HepG2 (cell line): ENCODE results near the gene OR7G3. TPM values are rescaled to one million over a fixed set of nuclear protein-coding genes. Genes with fewer than 3 reads are reported as not detected.

Experiments used
- ATAC-seq: fragments of 200-7000 bp; cut with Tn5 transposase; 3 replicates; pipeline ENCODE4 v1.9.1; 2020; ENCODE audit warnings: mild to moderate bottlenecking, moderate library complexity
- Bru-seq: library from RNA; stranded (reverse); fragments of 400-500 nt; gene quantifications from one replicate; lab custom pipeline; 2021; lab: Mats Ljungman, UMichigan
- BruChase-seq, 2 experiments: library from RNA; stranded (reverse); fragments of 400-500 nt; gene quantifications; one replicate each; lab custom pipeline; 2021; lab: Mats Ljungman, UMichigan
- BruUV-seq: library from RNA; stranded (reverse); fragments of 400-500 nt; replicated peaks from 2 replicates; lab custom pipeline; 2021; lab: Mats Ljungman, UMichigan
- CTCF ChIA-PET: fragments of 300-600 bp; formaldehyde crosslinking; extraction: SDS; loops from one replicate; lab custom pipeline; 2021; ENCODE audit warnings: low total read pairs, inconsistent platforms, low intra/inter-chr PET ratio; lab: Yijun Ruan, JAX
- POLR2A ChIA-PET: fragments of 350-600 bp; sonication (Branson Sonifier 250); formaldehyde crosslinking; loops from one replicate; lab custom pipeline; 2020; ENCODE audit warnings: antibody characterized with exemption, inconsistent platforms; lab: Yijun Ruan, JAX
- DNase-seq: peaks from one replicate; pipeline ENCODE4 v3.0.0-alpha.2; 2015; ENCODE audit warnings: low spot score
- FAIRE-seq: peaks from 3 replicates; lab custom pipeline; 2011; peaks lifted over from hg19 to GRCh38; lab: Jason Lieb, UNC
- H2AFZ ChIP-seq: one replicate; pipeline ENCODE4 v1.6.1; 2011; ENCODE audit warnings: low read length, inconsistent platforms
- H3K27ac ChIP-seq: fragments of 300-600 bp; 3 replicates; pipeline ENCODE4 v1.8.0; 2011; ENCODE audit warnings: mixed run types, mild to moderate bottlenecking, mixed read lengths, low read length, inconsistent platforms; ENCODE audit not compliant: insufficient read depth; ENCODE audit errors: extremely low read length
- H3K27me3 ChIP-seq, 2 experiments: fragments of 200-600 bp in 1 of 2; 2 replicates in 1 of 2; 3 replicates in 1 of 2; pipeline versions ENCODE4 v1.6.0 to v1.8.0; 2011; ENCODE audit warnings: low read length in 2 of 2, mild to moderate bottlenecking in 2 of 2, moderate library complexity in 2 of 2, inconsistent platforms in 1 of 2; ENCODE audit not compliant: insufficient read depth in 2 of 2, control insufficient read depth in 1 of 2
- H3K36me3 ChIP-seq, 2 experiments: fragments of 200-600 bp in 1 of 2; replicated peaks in 1 of 2; 2 replicates in 1 of 2; 3 replicates in 1 of 2; pipeline versions ENCODE4 v1.5.1 to v1.8.0; 2011; ENCODE audit warnings: low read length in 2 of 2, inconsistent platforms in 1 of 2; ENCODE audit not compliant: insufficient read depth in 2 of 2, control insufficient read depth in 1 of 2
- H3K4me1 ChIP-seq: 2 replicates; pipeline ENCODE4 v1.5.1; 2012; ENCODE audit warnings: low read length, inconsistent platforms; ENCODE audit not compliant: insufficient read depth
- H3K4me2 ChIP-seq: 2 replicates; pipeline ENCODE4 v1.6.0; 2011; ENCODE audit warnings: low read depth, low read length, inconsistent platforms
- H3K4me3 ChIP-seq, 3 experiments: fragments of 200-600 bp in 1 of 3; sonication (generic), shearing (Covaris generic) in 1 of 3; replicated peaks in 1 of 3; 2 replicates each; pipeline ENCODE4 v1.5.1; 2011 to 2016; ENCODE audit warnings: low read length in 3 of 3, inconsistent platforms in 2 of 3, low read depth in 2 of 3, mild to moderate bottlenecking in 2 of 3, control low read depth in 1 of 3, mixed read lengths in 1 of 3; ENCODE audit not compliant: insufficient read depth in 1 of 3
- H3K79me2 ChIP-seq: one replicate; pipeline ENCODE4 v1.6.1; 2011; ENCODE audit warnings: low read length, inconsistent platforms; ENCODE audit not compliant: insufficient read depth
- H3K9ac ChIP-seq: 2 replicates; pipeline ENCODE4 v1.6.0; 2011; ENCODE audit warnings: mild to moderate bottlenecking, low read depth, low read length, inconsistent platforms; ENCODE audit not compliant: insufficient read depth
- H3K9me3 ChIP-seq: 2 replicates; pipeline ENCODE4 v1.5.1; 2012; ENCODE audit warnings: mild to moderate bottlenecking, low read length
- H4K20me1 ChIP-seq: 2 replicates; pipeline ENCODE4 v1.6.0; 2011; ENCODE audit warnings: inconsistent platforms, mild to moderate bottlenecking, low read length, moderate library complexity; ENCODE audit not compliant: insufficient read depth
- DNMT3B ChIP-seq: conservative IDR thresholded peaks from 2 replicates; pipeline ENCODE4 v1.6.1; 2016; ENCODE audit warnings: missing biosample characterization, control low read depth
- ETV6 ChIP-seq: sonication (generic); formaldehyde crosslinking; conservative IDR thresholded peaks from 2 replicates; pipeline ENCODE4 v1.4.0; 2020; ENCODE audit warnings: missing genetic modification reagents
- JUNB ChIP-seq: sonication (generic); formaldehyde crosslinking; IDR thresholded peaks from 2 replicates; pipeline ENCODE4 v1.8.0; 2022; ENCODE audit warnings: missing genetic modification reagents, mild to moderate bottlenecking, borderline replicate concordance
- RCOR2 ChIP-seq: IDR thresholded peaks from 2 replicates; pipeline ENCODE4 v1.6.1; 2016; ENCODE audit warnings: missing biosample characterization, missing genetic modification reagents
- SIX1 ChIP-seq: sonication (generic); formaldehyde crosslinking; IDR thresholded peaks from 2 replicates; pipeline ENCODE4 v1.4.0; 2020; ENCODE audit warnings: missing genetic modification reagents, borderline replicate concordance
- ZBTB10 ChIP-seq: sonication (generic); formaldehyde crosslinking; IDR thresholded peaks from 2 replicates; pipeline ENCODE4 v1.4.0; 2020; ENCODE audit warnings: missing genetic modification reagents, borderline replicate concordance
- ZMAT5 ChIP-seq: sonication (generic); formaldehyde crosslinking; IDR thresholded peaks from 2 replicates; pipeline ENCODE4 v1.5.0; 2020; ENCODE audit warnings: mild to moderate bottlenecking, low read depth, missing genetic modification reagents, borderline replicate concordance
- ZNF703 ChIP-seq: sonication (generic); formaldehyde crosslinking; IDR thresholded peaks from 2 replicates; pipeline ENCODE4 v1.5.1; 2020; ENCODE audit warnings: missing genetic modification reagents, mild to moderate bottlenecking, moderate library complexity, borderline replicate concordance
- ZNF879 ChIP-seq: sonication (generic); formaldehyde crosslinking; IDR thresholded peaks from 2 replicates; pipeline ENCODE4 v1.8.1; 2023; ENCODE audit warnings: missing genetic modification reagents
- WGBS: methylation state at CpG from one replicate; pipeline ENCODE4 v1.1.6; 2017; ENCODE audit warnings: low lambda C conversion rate; 5-methylcytosine and 5-hydroxymethylcytosine counted together
- in situ Hi-C: cut with HindIII; loops from 2 replicates; pipeline ENCODE4 v1.10.0; 2017; ENCODE audit warnings: low pct_unique_long_range_greater_than_20kb; ENCODE audit not compliant: extremely low pct_ligation_motif_present
- intact Hi-C: fragments of 100-400 bp; cut with micrococcal nuclease; formaldehyde crosslinking; loops from one replicate; pipeline ENCODE4 v1.10.0; 2022; ENCODE audit not compliant: unreplicated experiment
- long read RNA-seq, 2 experiments: library from RNA in 1 of 2; library from polyadenylated mRNA in 1 of 2; stranded (forward) in 1 of 2; unstranded in 1 of 2; transcript quantifications; one replicate each; pipeline ENCODE4 v2.0.0, GENCODE V29; 2019 to 2022
- polyA minus RNA-seq, 3 experiments: library from RNA; depleted of rRNA, polyadenylated mRNA; stranded (reverse); fragments of >200 nt; gene quantifications; 2 replicates each; pipeline ENCODE4 v1.2.3, GENCODE V29; 2011; ENCODE audit warnings: low replicate concordance in 1 of 3
- polyA plus RNA-seq, 8 experiments: library from polyadenylated mRNA; depleted of rRNA in 3 of 8; stranded (reverse) in 7 of 8; unstranded in 1 of 8; fragments of >200 nt; fragmentation: Illumina TruSeq in 4 of 8; extraction: Trizol in 4 of 8; gene quantifications; 2 replicates each; pipeline versions ENCODE4 v1.2.1 to v1.2.3, GENCODE V29; 2011 to 2016; ENCODE audit warnings: low read depth in 4 of 8, missing spikeins in 1 of 8, mixed read lengths in 1 of 8; ENCODE audit not compliant: insufficient read depth in 1 of 8
- total RNA-seq, 5 experiments: library from RNA; depleted of rRNA; stranded (reverse); fragments of >200 nt; fragmentation: Illumina TruSeq; extraction: Trizol; gene quantifications; 2 replicates each; pipeline ENCODE4 v1.2.3, GENCODE V29; 2016; ENCODE audit warnings: low read depth in 1 of 5
- TF ChIP-seq, protein P1 (sequence below): IDR thresholded peaks from 2 replicates; pipeline ENCODE4 v1.6.1; 2016; ENCODE audit warnings: low read depth, borderline replicate concordance
- TF ChIP-seq, protein P2 (sequence below): sonication (generic); formaldehyde crosslinking; IDR thresholded peaks from 2 replicates; pipeline ENCODE4 v1.5.0; 2020; ENCODE audit warnings: missing genetic modification reagents

OR7G3 gene
- total RNA-seq (2016; rRNA removed; fragmentation: Illumina TruSeq; extraction: Trizol) (not detected in 2 replicates), polyA plus RNA-seq (2011; rRNA removed) (not detected in 2 replicates), polyA minus RNA-seq (2011; rRNA and poly(A)+ RNA removed; ENCODE audit: low replicate concordance) (0.22 TPM in 1 of 2 replicates, not detected in the other), Bru-seq, nascent RNA (not detected), BruChase-seq, experiment 1, labeled RNA remaining after a 6-hour chase (not detected), BruChase-seq, experiment 2, labeled RNA remaining after a 2-hour chase (not detected)
- total RNA-seq (2016; cell fraction: cytosol; rRNA removed; fragmentation: Illumina TruSeq; extraction: Trizol; ENCODE audit: low read depth), result not detected in 2 replicates
- not detected in 2 replicates for total RNA-seq (2016; cell fraction: insoluble cytoplasmic fraction; rRNA removed; fragmentation: Illumina TruSeq; extraction: Trizol)
- total RNA-seq (2016; cell fraction: membrane; rRNA removed; fragmentation: Illumina TruSeq; extraction: Trizol), result not detected in 2 replicates
- not detected in 2 replicates for total RNA-seq (2016; cell fraction: nucleus; rRNA removed; fragmentation: Illumina TruSeq; extraction: Trizol)
- not detected in 2 replicates for polyA plus RNA-seq (2011; cell fraction: cytosol; rRNA removed)
- not detected in 2 replicates for polyA plus RNA-seq (2011; cell fraction: nucleus; rRNA removed)
- polyA plus RNA-seq (2012), result not detected in 2 replicates
- polyA plus RNA-seq (2016; cell fraction: cytosol; fragmentation: Illumina TruSeq; extraction: Trizol; ENCODE audit: low read depth), result not detected in 2 replicates
- not detected in 2 replicates for polyA plus RNA-seq (2016; cell fraction: insoluble cytoplasmic fraction; fragmentation: Illumina TruSeq; extraction: Trizol; ENCODE audit: low read depth)
- polyA plus RNA-seq (2016; cell fraction: membrane; fragmentation: Illumina TruSeq; extraction: Trizol; ENCODE audit: low read depth), result not detected in 2 replicates
- not detected in 2 replicates for polyA plus RNA-seq (2016; cell fraction: nucleus; fragmentation: Illumina TruSeq; extraction: Trizol; ENCODE audit: insufficient read depth, low read depth)
- not detected in 2 replicates for polyA minus RNA-seq (2011; cell fraction: cytosol; rRNA and poly(A)+ RNA removed)
- not detected in 2 replicates for polyA minus RNA-seq (2011; cell fraction: nucleus; rRNA and poly(A)+ RNA removed)
- long read RNA-seq, experiment 1, result 0 reads
- long read RNA-seq, experiment 2, result 0 reads

GRCh38 chr19:9126900-9127405, at the start of gene OR7G3:
TSS of gene OR7G3 (minus strand) at chr19:9126950. CDS start at chr19:9126950, 0 bp downstream.
- no peak for TF ChIP-seq SIX1 (CRISPR knock-in tag)
- no peak for TF ChIP-seq ETV6 (CRISPR knock-in tag)
- TF ChIP-seq ZBTB10 (CRISPR knock-in tag), result no peak
- no peak for TF ChIP-seq RCOR2 (CRISPR knock-in tag)
- no peak for TF ChIP-seq JUNB
- TF ChIP-seq, protein P1, sequence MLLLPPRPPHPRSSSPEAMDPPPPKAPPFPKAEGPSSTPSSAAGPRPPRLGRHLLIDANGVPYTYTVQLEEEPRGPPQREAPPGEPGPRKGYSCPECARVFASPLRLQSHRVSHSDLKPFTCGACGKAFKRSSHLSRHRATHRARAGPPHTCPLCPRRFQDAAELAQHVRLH (CRISPR knock-in tag), result no peak
- TF ChIP-seq, protein P2, sequence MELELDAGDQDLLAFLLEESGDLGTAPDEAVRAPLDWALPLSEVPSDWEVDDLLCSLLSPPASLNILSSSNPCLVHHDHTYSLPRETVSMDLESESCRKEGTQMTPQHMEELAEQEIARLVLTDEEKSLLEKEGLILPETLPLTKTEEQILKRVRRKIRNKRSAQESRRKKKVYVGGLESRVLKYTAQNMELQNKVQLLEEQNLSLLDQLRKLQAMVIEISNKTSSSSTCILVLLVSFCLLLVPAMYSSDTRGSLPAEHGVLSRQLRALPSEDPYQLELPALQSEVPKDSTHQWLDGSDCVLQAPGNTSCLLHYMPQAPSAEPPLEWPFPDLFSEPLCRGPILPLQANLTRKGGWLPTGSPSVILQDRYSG (CRISPR knock-in tag), result no peak
- TF ChIP-seq ZNF879 (CRISPR knock-in tag), result no peak
- no peak for TF ChIP-seq DNMT3B (CRISPR knock-in tag)
- TF ChIP-seq ZNF703, result no peak
- no peak for TF ChIP-seq ZMAT5 (CRISPR knock-in tag)
- no peak within 1 kb of the TSS for H3K27ac ChIP-seq
- H3K36me3 ChIP-seq, result no peaks in the 10 kb centered on the region
- no peak for ATAC-seq
- no peaks in the 10 kb centered on the region for H4K20me1 ChIP-seq
- no peak within 1 kb of the TSS for H3K4me3 ChIP-seq
- H3K9ac ChIP-seq, result no peak within 1 kb of the TSS
- ChIA-PET CTCF (no interaction called here), POLR2A (no interaction called here)
- BruUV-seq, result no TSS peak
- H3K4me1 ChIP-seq, result no peaks in the 10 kb centered on the region
- no peaks in the 10 kb centered on the region for H3K9me3 ChIP-seq
- H2AFZ ChIP-seq, result no peak within 1 kb of the TSS
- 4% methylated on average over 1 of the region's 1 CpG for WGBS
- in situ Hi-C loops, result loop anchor here (25.0 kb wide), 1 partner anchor 660 kb away; no protein-coding TSS in a partner anchor
- H3K27me3 ChIP-seq, result no peaks in the 10 kb centered on the region
- no peaks in the 10 kb centered on the region for H3K79me2 ChIP-seq
- no peak for DNase-seq
- no peak for FAIRE-seq
- intact Hi-C loops, result no loop called here
- H3K4me2 ChIP-seq, result no peak within 1 kb of the TSS
